HUDEP-2 (cell line): ENCODE measurements around the gene CD6.

ENCODE experiments used
- DNase-seq, 76 experiments: peaks; one replicate each; lab custom pipeline; 2025; ENCODE audit not compliant: unreplicated experiment in 76 of 76; lab: John Stamatoyannopoulos, UW

Gene CD6

GRCh38 chr11:60934790-60935605 is 36.5 kb upstream of the CD6 start:
- no peak for DNase-seq

GRCh38 chr11:60935676-60936442 is 35.6 kb upstream of the CD6 start:
- no peak for DNase-seq

GRCh38 chr11:60936467-60937143 is 34.9 kb upstream of the CD6 start:
- no peak for DNase-seq

GRCh38 chr11:60937144-60937527 is 34.3 kb upstream of the CD6 start:
- no peak for DNase-seq

GRCh38 chr11:60937811-60938210 is 33.7 kb upstream of the CD6 start:
- DNase-seq: no peak

GRCh38 chr11:60938500-60938899 is 33.0 kb upstream of the CD6 start:
- no peak for DNase-seq

GRCh38 chr11:60939301-60939700 is 32.2 kb upstream of the CD6 start:
- DNase-seq: no peak

GRCh38 chr11:60939855-60940254 is 31.6 kb upstream of the CD6 start:
- no peak for DNase-seq

GRCh38 chr11:60941371-60942119 is 29.9 kb upstream of the CD6 start:
- no peak for DNase-seq

- DNase-seq: no peak
Measured at GRCh38 chr11:60942219-60942618, 29.3 kb upstream of the CD6 start.

GRCh38 chr11:60942970-60943565 is 28.4 kb upstream of the CD6 start:
- DNase-seq: no peak

- no peak for DNase-seq
Measured at GRCh38 chr11:60944490-60945294, 26.8 kb upstream of the CD6 start.

- DNase-seq: peak in 4 of 76 experiments; percentile 5 to 9 (median 8)
Measured at GRCh38 chr11:60945295-60945667, 26.2 kb upstream of the CD6 start.

GRCh38 chr11:60946601-60947264 is 24.7 kb upstream of the CD6 start:
- no peak for DNase-seq

GRCh38 chr11:60947700-60948099 is 23.8 kb upstream of the CD6 start:
- DNase-seq: no peak

- no peak for DNase-seq
Measured at GRCh38 chr11:60948250-60948649, 23.2 kb upstream of the CD6 start.

- DNase-seq: no peak
Measured at GRCh38 chr11:60950024-60950423, 21.5 kb upstream of the CD6 start.

- no peak for DNase-seq
Measured at GRCh38 chr11:60950933-60951605, 20.4 kb upstream of the CD6 start.

- DNase-seq: no peak
Measured at GRCh38 chr11:60951606-60951903, 19.9 kb upstream of the CD6 start.
